Stimulated activated CD4-positive, alpha-beta T cell treated with anti-CD3 and anti-CD28 coated beads, Interleukin-1b, Interleukin-23, amount 100 ng/mL, for 1 hour (primary cell): Measurements from ENCODE around the gene CHRM2.

Source experiments
- DNase-seq, 2 donors: peaks; one replicate each; pipeline ENCODE4 v3.0.0-alpha.2; 2020; ENCODE audit warnings: low read depth in 2 of 2

Gene CHRM2

DNA sequence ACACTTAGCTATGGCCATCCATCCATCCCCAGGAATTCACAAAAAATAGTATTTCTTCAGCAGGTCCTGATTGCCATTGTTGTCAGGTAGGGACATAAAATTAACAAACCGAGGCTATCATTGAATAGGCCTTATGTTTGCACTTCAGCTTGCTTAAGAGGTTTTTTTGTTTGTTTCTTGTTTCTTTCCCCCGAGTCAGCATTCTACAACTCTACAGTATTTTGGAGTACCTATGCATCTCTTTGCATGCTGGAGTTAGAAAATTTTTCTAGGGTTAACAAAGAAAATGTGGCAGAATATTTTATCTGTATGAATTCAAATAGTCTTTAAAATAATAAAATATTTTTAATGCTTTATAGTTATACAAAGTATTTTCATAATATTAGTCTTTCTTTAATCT lies 26.3 kb downstream of the CHRM2 start:
- no peak for DNase-seq

DNA sequence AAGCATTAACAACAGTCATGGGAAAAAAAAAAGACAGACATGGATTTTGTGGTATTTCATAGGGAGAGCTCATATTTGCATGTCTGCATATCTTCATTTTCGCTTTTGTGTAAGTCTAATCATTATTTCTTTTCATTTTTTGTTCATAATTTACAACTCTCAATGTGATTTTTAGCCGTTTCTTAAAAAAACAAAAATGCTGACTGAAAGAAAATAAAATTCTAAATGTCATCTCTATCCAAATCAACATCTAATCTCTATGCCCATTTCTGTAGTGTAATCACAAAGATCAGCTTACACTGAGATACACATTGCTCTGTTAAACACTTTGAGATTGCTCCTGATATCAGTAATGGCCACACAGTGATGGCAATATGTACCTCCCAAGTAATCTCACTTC lies 29.2 kb downstream of the CHRM2 start:
- no peak for DNase-seq

DNA sequence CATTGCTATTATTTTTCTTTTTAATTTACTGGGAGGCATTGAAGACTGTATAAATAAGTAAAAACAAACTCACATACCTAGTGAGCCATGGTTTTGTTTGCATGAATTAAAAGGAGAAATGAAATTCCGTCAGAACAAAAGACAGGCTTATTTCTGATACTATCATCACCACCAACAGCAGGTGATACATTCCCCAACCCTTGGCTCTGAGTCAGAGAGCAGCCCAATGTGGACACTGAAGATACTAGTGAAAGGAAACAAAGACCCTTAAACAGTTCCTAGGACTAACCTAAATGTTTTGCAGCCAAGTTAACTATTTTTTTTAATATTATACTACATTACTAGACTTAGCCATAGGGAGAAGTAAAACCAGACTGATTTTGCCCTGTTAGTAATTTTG lies 31.6 kb downstream of the CHRM2 start:
- no peak for DNase-seq

DNA sequence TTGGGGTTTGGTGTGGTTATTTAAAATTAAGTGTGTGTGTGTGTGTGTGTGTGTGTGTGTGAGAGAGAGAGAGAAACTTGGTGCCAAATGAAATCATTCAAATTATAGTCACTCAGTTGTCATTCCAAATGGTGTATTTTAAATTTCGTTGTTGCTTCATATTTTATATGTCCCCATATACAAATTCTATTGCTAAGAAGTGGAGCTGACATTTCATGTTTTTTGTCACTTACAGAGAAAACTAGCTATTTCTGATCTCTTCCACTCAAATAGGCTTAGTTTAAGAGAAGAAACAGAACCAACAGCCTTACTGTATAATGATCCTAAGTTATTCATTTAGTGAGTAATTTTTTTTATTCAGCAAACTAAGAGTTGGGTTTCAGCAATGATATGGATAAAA lies 42.3 kb downstream of the CHRM2 start:
- DNase-seq: no peak

DNA sequence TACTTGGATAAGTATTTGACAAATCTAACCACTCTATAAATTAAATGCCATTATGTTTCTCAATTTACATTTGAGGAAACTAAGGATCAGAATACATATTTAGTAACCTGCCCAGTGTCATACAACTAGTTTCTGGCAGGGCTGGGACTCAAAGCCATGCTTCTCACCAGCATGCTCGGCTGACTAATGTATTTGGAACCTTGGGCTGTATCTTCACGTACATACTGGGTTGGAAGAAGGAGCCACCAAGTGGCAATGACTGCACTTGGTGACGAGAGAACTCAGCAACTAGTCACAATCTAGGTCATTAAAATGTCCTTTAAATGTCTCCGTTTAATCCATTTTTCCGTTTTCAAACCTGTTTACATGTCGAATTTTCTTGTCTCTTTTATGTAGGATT lies 42.9 kb downstream of the CHRM2 start:
- DNase-seq: no peak

DNA sequence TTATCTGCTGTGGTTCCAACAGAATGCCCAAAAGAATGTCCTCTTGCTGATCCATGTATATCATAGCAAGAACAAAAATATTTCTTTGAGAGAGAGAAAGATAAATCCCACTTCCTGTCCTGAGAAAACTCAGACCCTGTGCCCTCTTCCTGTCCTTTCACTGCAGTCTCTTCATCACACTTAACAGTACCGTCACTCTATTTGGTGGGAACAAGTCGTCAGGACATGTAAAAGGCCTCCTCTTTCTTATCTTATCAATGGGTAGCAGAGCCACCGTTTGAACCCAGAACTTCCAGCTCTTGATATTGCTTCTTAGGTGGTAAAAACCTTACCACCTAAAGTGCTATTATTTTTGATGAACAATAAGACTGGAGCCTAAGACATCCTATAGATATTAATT lies 43.9 kb downstream of the CHRM2 start:
- no peak for DNase-seq

DNA sequence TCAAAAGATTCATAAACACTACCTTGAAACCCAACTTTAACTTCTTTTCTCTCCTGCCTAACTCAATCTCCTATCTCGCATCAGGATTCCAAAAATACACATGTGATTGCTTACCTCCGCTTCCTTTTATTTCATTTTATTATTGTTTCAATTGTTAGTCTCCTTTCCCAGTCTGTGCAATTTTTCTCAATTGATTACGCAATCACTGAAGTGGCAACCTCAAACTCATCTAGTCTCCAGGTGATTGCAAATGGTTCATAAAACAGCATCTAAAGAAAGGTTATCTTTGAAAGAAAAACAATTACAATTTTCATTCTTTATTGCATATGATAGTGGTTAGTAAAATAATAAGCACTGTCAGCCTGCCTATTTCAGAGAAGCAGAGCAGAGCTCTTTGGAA lies 45.6 kb downstream of the CHRM2 start:
- DNase-seq: no peak

DNA sequence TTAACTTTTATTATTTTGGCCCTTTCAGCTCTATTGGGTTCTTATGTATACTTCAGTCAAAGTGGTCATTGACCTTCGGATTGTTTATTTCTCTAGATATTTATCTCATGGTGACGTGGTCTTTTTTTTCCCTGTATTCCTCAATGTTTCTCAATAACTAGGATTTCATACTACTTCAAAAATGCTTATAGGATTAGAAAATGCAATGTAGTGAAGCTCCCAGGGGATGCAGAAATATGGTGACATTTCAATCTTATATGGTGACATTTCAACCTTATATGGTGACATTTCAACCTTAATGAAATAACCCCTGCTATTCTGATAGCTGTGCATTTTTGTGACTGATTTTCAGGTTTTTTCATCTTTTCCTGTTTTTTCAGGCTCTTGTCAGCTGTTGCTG lies 51.4 kb downstream of the CHRM2 start:
- no peak for DNase-seq

DNA sequence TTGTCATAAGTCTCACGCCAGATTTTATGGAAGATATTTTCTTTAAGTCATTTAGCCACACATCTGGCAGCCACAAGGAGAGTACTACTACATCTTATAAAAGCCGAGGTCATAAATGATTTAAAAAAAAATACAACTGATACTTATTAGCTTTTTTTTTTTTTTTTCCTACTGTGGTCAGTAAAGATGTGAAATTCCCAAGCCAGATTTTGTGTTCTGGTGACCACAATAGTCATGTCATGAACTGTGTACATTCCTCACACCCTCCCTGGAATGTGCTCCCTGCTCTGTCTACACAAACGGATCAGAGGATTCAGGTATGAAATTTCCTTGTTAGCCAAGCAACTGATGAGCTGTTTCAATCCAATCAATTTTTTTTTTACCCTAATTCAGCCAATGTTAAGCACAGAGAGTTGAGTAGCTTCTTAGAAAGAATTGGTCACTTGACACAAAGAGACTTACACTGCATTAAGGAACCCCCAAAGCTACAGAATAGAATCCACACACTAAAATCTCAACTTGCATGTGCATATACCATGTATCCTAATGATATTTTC lies 54.7 kb downstream of the CHRM2 start:
- DNase-seq: no peak

DNA sequence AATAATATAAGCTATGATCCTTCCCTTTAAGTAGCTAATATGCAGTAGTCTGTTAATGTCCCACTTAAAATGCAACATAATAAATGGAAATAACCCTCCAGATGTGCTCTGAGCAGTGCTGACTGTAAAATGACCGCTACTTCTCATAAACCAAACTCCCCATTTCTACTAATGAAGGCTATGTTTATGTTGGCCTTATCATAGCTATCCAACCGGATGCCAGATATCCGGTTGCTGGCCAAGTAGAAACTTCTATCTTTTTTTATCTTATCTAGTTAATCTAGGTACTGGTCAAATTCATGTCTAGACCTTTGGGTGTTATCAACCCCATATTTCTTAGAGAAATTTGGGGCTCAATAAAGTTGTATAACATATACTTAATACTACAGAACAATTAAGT lies 56.6 kb downstream of the CHRM2 start:
- no peak for DNase-seq

DNA sequence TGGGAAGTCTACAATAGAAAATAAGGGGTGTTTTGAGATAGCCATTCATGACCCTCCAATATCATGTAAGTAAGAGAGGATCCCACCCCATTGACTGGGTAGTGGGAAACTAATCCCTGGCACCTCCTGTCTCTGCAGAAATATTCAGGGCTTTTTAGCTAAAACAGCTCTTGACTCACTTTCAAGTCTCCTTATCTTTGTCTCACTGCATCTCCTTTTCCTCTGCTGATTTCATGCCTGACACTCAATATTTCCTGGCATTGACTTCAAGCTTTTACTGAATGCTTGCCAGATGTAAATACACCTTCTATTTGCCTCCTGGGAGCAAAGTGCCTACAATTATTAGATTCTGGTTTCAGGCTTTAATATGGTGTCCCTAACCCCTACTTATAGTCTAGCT lies 57.1 kb downstream of the CHRM2 start:
- no peak for DNase-seq

DNA sequence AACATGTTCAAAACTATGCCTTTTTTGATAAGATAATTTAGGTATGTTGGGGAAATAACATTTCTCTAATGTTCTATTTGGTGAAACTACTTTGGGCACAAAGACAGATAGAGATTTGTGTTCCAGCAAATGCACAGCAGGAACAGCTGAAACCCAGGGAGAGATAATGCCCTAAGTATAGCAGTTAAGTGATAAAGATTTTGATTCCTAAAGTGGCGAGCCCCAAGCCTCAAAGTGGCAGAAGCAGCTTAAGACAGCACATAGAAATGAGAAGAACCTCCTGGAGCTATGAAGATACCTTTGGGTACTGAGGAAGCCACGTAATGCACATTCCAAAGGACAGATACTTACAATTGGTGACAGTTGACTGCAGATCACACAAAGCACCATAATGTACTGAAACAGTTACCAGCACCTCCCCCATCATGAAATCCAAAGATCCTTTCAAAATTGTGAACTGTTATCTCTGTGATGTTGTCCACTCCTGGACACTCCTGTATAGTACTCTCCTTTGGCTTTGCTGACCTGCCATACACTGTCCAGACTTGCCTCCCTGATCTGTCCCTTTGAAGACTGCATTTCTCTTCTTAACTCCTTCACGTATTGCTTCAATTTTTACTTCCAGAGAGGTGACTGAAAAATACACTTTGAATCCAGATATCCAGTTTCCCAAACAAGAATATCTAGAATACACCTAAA lies 62.9 kb downstream of the CHRM2 start:
- no peak for DNase-seq

DNA sequence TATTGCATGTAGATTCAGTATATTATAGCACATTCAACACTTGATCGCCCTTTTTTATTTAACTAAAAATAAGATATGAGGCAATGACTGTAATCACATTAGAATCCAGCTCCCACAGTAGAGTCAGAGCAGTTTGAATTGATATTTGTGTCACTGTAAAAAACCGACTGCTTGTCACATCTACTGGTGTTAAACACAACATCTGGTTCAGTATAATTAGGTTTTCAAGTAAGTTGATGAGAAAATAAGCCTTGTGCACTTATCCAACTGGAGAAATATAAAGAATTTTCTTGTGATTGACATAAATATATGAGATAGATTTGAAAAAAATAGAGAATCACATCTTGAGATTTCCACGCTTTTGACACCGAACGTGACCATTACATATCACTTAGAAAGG lies 69.0 kb downstream of the CHRM2 start:
- no peak for DNase-seq

DNA sequence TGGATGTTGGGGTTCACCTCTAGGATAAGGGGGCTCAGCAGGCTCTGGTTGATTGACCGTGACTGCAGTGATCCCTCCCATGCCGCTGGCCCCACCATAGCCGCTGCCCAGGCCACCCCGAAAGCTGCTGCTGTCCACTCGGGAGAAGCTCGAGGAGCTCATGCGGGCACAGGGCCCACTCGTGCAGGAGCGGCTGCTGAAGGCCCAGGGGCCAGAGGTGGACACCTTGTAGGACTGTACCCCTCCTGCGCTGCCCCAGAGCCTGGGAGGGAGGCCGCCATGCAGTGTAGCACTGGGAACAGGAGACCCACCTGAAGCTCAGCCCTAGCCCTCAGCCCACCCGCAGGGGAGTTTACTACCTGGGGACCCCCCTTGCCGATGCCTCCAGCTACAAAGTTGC lies 70.0 kb downstream of the CHRM2 start:
- no peak for DNase-seq

DNA sequence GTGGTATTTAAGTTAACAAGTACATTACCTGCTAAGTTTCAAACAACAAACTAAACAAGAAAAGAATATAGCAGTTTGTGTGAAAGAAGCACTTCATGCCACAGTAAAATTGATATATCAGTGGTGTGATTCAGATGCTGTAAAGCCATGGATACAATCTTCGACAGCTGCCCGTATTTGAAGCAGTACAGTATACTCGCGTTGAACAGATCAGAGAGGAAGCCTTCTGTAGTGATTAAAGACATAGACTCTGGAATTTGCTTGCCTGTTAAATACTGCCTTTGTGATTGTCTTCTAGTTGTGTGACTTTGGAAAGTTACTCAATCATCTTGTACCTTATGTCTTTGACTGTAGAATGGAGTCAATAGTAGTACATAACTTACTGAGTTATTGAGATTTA lies 71.7 kb downstream of the CHRM2 start:
- DNase-seq: no peak

DNA sequence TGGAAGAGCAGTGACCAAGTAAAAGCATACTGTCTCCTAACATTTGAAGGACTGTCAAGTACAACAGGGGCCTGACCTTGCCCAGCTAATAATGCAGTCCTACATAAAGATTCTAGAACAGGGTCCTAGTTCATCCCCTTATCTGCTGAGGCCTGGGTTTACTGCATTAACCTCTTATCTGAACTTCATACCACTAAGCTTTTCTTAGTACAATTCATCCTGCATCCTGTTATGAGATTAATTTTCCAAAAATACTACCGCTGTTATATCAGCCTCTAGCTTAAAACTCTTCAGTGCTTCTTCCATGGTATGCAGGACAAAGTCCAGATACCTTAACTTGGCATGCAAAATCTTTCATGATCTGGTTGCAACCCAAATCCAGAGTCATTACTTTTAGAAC lies 72.5 kb downstream of the CHRM2 start:
- no peak for DNase-seq

DNA sequence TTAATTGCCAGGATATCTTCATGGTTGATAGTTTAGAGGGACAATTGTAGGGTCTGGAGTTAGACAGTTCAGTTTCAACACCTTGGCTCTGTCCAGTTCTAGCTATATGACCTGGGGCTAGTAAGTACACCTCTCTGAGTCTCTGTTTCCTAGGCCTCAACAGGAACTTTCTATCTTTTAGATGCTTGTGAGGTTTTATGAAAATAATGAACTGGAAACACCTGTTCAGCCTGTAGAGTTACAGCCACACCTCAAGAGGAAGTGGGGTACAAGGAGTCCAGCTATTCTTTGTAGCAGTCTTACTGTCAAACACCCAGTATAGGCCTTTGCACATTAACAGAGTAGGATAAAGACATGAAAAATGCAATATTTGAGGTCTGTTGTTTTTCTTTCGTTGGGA lies 73.4 kb downstream of the CHRM2 start:
- DNase-seq: no peak

DNA sequence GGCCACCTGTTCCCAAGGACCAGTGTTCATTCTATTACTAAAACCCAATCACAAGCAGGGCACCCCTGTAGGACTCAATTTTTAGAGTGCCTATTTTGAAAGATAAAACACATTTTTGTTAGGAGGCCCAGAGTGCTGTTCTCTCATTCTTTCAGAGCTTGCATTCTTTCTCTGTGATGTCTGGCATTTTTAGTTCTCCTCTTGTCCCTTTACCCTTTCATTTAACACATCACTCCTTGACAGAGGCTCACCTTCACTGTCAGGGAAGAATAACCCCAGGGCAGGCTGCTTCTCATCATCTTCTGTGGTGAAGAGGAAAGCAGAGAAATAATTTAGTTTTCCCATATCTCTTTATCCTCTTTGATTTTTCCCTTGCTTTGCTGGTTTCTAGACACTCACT lies 73.9 kb downstream of the CHRM2 start:
- DNase-seq: no peak

DNA sequence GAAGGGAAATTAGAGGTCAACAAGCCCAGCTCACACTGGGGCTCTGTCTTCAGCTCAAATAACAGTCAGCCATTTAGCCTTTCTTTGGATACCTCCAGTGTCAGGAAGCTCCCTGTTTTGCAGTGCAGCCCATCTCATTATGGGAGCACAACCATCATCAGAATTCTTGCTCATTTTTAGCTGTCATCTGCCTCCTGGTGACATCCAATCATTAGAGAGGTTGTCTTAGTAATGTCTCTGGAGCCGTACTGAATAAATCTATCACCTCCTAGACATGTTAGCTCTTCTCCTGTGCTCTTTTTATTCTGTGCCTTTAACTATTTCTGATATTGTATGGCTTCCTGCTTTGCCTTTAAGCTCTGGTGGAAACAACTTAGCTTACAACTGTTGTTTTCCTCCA lies 74.5 kb downstream of the CHRM2 start:
- DNase-seq: no peak

DNA sequence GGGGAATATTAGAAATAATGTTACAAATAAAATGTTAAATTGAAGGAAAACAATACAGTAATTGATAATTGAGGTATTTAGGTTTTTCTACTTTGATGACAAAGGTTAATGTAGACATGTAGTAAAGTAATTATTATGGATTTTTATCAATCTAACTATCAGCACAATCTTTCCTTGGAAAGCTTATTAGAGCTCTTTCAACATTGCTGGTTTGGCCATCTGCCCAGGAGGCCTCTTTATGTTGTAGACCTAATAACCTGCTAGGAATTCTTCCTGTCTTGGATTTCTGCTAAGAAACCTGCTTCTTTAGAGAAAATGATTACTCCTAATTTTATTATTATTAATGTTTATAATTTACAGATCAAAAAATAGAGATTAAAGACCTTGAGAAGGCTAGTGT lies 78.9 kb downstream of the CHRM2 start:
- DNase-seq: no peak

DNA sequence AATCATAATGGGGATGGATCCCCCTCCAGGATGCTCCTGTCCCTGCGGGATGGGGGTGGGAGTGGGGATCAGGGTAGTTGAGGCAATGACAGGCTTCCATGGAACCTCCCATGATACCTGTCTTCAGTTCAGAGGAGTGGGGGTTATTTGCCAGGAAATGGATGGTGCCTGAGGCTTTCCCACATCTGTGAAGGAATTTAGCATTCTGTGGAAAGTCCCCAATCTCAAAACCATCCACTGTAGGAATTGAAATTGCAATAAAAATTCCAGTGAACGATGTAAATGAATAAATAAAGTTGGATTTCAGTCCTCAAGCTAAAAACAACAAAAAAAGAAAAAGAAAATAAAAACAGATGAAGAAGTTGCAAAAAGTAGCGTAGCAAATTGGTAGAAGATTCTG lies 81.9 kb downstream of the CHRM2 start:
- DNase-seq: no peak

DNA sequence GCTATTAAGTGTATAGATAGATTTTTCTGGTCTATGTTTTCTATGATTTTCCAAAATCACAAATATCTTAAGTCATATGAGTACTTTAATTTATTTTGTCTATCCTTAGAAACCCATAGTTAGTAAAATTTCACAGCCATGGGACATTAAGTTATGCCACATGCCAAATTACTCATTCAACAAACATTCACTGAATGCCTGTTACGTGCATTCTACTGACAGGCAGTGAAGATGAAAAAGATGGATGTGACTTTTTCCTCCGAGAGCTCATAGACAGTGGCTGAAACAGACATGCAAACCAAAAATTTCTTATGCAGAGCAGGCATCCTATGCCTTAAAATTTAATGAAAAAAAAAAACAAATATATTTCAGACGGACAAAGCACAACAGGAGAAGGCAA lies 84.9 kb downstream of the CHRM2 start:
- no peak for DNase-seq

DNA sequence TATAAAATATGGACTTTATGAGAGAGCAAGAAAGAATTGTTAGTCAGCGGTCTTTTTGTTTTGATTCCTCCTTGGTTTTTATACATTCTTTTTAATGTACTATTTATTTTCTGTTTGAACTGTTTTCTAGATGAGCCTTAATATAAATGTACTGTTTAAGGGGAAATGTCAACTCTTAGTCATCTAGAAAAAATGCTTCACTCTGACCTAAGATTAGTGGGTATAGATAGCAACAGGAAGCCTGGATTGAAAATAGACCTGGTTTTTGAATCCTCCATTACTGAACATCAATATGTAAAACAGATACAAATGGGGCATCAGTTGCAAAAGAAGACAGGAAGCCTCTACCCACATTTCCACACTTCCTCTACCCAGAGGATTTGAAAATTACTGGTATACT lies 87.8 kb downstream of the CHRM2 start:
- no peak for DNase-seq

DNA sequence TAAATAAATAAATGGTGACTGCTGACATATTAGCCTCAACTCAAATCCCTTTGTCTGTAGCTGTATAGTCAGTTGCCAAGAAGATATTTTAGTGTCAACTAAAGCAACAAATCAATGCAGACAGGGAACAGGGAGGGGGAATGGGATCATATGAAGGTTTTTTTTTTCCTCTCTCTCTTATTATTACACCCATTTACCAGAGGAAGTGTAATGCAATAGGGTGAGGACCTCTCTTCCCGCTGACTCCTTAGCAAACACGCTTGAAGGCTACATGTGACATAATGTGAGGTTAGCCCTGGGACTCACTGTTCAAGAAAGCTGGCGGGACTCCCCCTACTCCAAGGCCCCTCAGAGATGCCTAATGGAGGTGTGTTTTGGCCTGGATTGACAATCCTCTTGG lies 88.2 kb downstream of the CHRM2 start:
- no peak for DNase-seq
